ENCODE results near the gene MACROD2.

The MACROD2 gene

DNA sequence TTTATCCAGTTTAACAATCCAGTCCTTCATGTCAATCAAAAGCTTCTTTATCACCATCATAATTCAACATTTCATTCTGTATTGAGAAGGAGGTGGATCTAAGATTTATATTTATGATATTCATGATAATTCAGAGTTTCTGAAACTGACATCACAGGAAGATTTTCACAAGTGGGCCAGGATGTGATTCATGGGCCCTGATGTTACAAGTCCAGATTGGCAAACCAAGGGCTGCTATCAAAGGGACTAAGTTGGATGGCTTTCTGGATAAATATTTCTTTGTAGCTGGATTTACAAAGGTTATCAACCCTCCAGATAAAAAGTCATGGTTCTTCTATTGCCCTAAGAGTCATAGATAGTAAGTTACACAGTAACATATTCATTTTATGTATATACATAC, 1711.4 kb downstream of the MACROD2 start:
- in situ Hi-C loops (cut with HindIII; ENCODE audit: low sequenced_read_pairs) = no loop called here

DNA sequence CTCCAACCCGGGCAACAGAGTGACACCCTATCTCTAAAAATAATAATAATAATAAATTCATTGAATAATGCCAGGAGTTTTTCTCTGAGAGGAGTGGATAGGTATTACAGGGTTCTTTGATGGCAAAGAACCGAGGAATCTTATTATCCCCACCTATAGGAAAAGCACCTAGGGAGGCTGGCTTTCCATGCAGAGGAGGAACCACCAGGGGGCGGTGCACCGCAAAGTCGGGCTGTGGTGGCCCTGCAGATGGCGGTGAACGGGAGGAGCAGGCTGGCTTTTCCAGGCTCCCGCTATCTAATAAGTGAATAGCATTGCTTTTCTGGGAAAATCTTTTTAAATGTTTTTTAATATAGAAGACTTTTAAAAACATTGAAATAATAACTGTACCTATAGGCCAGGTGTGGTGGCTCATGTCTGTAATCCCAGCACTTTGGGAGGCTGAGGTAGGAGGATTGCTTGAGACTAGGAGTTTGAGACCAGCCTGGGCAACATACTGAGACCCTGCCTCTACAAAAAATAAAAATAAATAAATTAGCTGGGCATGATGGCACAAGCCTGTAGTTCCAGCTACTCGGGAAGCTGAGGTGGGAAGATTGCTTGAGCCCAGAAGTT, 1713.8 kb downstream of the MACROD2 start:
- no peak overlapping the region for H3K4me3 ChIP-seq (ENCODE audit: low read depth, low read length)
- TF ChIP-seq CTCF (IDR thresholded peaks at IDR 0.05; ENCODE audit: low read depth, low read length, missing control alignments) = peak; percentile 37
- no peak for DNase-seq (ENCODE audit: low read depth)
- in situ Hi-C loops (cut with HindIII; ENCODE audit: low sequenced_read_pairs) = no loop called here

More for the DNA sequence above, 1711.4 kb downstream of the MACROD2 start:
- no peak for TF ChIP-seq CTCF (IDR thresholded peaks at IDR 0.05; ENCODE audit: low read depth, low read length, missing control alignments)
- DNase-seq (ENCODE audit: low read depth) = no peak
- H3K4me3 ChIP-seq (ENCODE audit: low read depth, low read length) = no peak overlapping the region

- no peak for TF ChIP-seq CTCF (IDR thresholded peaks at IDR 0.05; ENCODE audit: low read depth, low read length, missing control alignments)
- in situ Hi-C loops (cut with HindIII; ENCODE audit: low sequenced_read_pairs) = no loop called here
- DNase-seq (ENCODE audit: low read depth) = no peak
These were observed 1715.3 kb downstream of the MACROD2 start for GRCh38 chr20:15710636-15711035.

GRCh38 chr20:15711177-15711576, 1715.9 kb downstream of the MACROD2 start:
- no peak for DNase-seq (ENCODE audit: low read depth)
- H3K4me3 ChIP-seq (ENCODE audit: low read depth, low read length) = no peak overlapping the region
- in situ Hi-C loops (cut with HindIII; ENCODE audit: low sequenced_read_pairs) = no loop called here
- TF ChIP-seq CTCF (IDR thresholded peaks at IDR 0.05; ENCODE audit: low read depth, low read length, missing control alignments) = no peak

More at GRCh38 chr20:15710636-15711035, 1715.3 kb downstream of the MACROD2 start:
- H3K4me3 ChIP-seq (ENCODE audit: low read depth, low read length) = no peak overlapping the region

GRCh38 chr20:15716256-15716655, 1720.9 kb downstream of the MACROD2 start:
- no peak for TF ChIP-seq CTCF (IDR thresholded peaks at IDR 0.05; ENCODE audit: low read depth, low read length, missing control alignments)
- peak; percentile 3 for DNase-seq (ENCODE audit: low read depth)
- in situ Hi-C loops (cut with HindIII; ENCODE audit: low sequenced_read_pairs) = no loop called here
- no peak overlapping the region for H3K4me3 ChIP-seq (ENCODE audit: low read depth, low read length)

GRCh38 chr20:15726416-15726815, 1731.1 kb downstream of the MACROD2 start:
- no peak for TF ChIP-seq CTCF (IDR thresholded peaks at IDR 0.05; ENCODE audit: low read depth, low read length, missing control alignments)
- no peak for DNase-seq (ENCODE audit: low read depth)
- H3K4me3 ChIP-seq (ENCODE audit: low read depth, low read length) = no peak overlapping the region
- in situ Hi-C loops (cut with HindIII; ENCODE audit: low sequenced_read_pairs) = no loop called here

All from astrocyte of the cerebellum (primary cell).